Fibroblast of villous mesenchyme (primary cell): ENCODE data around the gene RAD51B. TPM values are rescaled to one million over a fixed set of nuclear protein-coding genes. Genes with fewer than 3 reads are reported as not detected.
"Not testable (repeated sequence)": the region's sequence is repeated elsewhere in the genome, so short reads cannot be mapped to it uniquely, and the experiment has no call there.

Experiments used
- DNase-seq: peaks from one replicate; pipeline ENCODE4 v3.0.0-alpha.2; 2010; ENCODE audit warnings: low read depth
- H3K4me3 ChIP-seq: 2 replicates; pipeline ENCODE4 v1.5.1; 2011; ENCODE audit warnings: low read depth, mild to moderate bottlenecking, low read length
- CTCF ChIP-seq: IDR thresholded peaks from 2 replicates; pipeline ENCODE4 v1.5.1; 2012; ENCODE audit warnings: low read depth, mild to moderate bottlenecking, low read length; ENCODE audit not compliant: insufficient read depth
- total RNA-seq: library from RNA; depleted of rRNA; stranded (reverse); fragments of >200 nt; gene quantifications from 2 replicates; pipeline ENCODE4 v1.2.3, GENCODE V29; 2012

The RAD51B gene
- total RNA-seq, 1 donor = 22.0 TPM

- DNase-seq = peak; percentile 82
- no peak overlapping the region for H3K4me3 ChIP-seq
- peak; percentile 5 for TF ChIP-seq CTCF
Observed at GRCh38 chr14:68762953-68763764, 943.6 kb downstream of the RAD51B start.

GRCh38 chr14:68763843-68764242, 944.3 kb downstream of the RAD51B start:
- not testable (repeated sequence) for H3K4me3 ChIP-seq, DNase-seq

- no peak for TF ChIP-seq CTCF
- DNase-seq = no peak
- no peak overlapping the region for H3K4me3 ChIP-seq
Observed at GRCh38 chr14:68766299-68767247, 947.0 kb downstream of the RAD51B start.

- no peak for TF ChIP-seq CTCF
- no peak for DNase-seq
- no peak overlapping the region for H3K4me3 ChIP-seq
Observed at GRCh38 chr14:68767248-68767645, 947.7 kb downstream of the RAD51B start.

- no peak for TF ChIP-seq CTCF
- H3K4me3 ChIP-seq = no peak overlapping the region
- DNase-seq = no peak
Observed at GRCh38 chr14:68768316-68768715, 948.7 kb downstream of the RAD51B start.

- TF ChIP-seq CTCF = no peak
- DNase-seq = no peak
- no peak overlapping the region for H3K4me3 ChIP-seq
Observed at GRCh38 chr14:68770051-68770450, 950.5 kb downstream of the RAD51B start.

GRCh38 chr14:68770553-68771286, 951.1 kb downstream of the RAD51B start:
- H3K4me3 ChIP-seq = no peak overlapping the region
- no peak for DNase-seq
- no peak for TF ChIP-seq CTCF
